22Rv1 (cell line): ENCODE results near the gene SGK1.

ENCODE experiments used
- ZFX ChIP-seq: fragments of 450-650 bp; IDR thresholded peaks from 2 replicates; pipeline ENCODE4 v1.6.1; 2017; ENCODE audit warnings: antibody characterized with exemption, borderline replicate concordance
- TF ChIP-seq, protein P1 (sequence below): fragments of 450-650 bp; IDR thresholded peaks from 2 replicates; pipeline ENCODE4 v1.5.1; 2017; ENCODE audit warnings: mild to moderate bottlenecking

DNA sequence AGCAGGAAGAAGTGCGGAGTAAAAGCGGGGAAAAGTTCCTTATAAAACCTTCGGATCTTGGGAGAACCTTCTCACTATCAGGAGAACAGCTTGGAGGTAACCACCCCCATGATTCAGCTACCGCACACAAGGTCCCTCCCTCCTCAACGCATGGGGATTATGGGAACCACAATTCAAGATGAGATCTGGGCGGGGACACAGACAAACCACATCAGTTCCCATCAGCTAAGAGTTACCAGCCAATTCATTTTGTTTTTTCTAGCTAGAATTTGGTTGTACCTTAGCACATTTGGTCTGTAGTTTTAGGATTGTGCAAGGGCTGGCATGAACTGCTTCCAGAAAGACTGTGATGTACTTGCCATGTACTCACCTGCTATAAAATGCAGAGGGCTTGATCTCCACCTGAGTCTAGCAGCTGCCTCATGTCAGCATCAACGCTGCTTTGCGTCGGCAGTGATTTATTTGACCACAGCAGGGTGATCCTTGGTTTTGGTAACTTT is 170.8 kb downstream of the SGK1 start:
- TF ChIP-seq, protein P1, sequence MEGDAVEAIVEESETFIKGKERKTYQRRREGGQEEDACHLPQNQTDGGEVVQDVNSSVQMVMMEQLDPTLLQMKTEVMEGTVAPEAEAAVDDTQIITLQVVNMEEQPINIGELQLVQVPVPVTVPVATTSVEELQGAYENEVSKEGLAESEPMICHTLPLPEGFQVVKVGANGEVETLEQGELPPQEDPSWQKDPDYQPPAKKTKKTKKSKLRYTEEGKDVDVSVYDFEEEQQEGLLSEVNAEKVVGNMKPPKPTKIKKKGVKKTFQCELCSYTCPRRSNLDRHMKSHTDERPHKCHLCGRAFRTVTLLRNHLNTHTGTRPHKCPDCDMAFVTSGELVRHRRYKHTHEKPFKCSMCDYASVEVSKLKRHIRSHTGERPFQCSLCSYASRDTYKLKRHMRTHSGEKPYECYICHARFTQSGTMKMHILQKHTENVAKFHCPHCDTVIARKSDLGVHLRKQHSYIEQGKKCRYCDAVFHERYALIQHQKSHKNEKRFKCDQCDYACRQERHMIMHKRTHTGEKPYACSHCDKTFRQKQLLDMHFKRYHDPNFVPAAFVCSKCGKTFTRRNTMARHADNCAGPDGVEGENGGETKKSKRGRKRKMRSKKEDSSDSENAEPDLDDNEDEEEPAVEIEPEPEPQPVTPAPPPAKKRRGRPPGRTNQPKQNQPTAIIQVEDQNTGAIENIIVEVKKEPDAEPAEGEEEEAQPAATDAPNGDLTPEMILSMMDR, result no peak
- no peak for TF ChIP-seq ZFX
